ENCODE measurements around the gene ADPRH.

ADPRH gene

GRCh38 chr3:119585208-119585607 lies 5.9 kb downstream of the ADPRH start:
- no peak overlapping the region for H3K4me2 ChIP-seq (ENCODE audit: low read depth, low read length, poor library complexity, severe bottlenecking)
- no peak for TF ChIP-seq CTCF (conservative IDR thresholded peaks at IDR 0.05; ENCODE audit: low read length)
- no peak for TF ChIP-seq EZH2phosphoT487 (IDR thresholded peaks at IDR 0.05; ENCODE audit: borderline replicate concordance)
- H3K79me2 ChIP-seq (ENCODE audit: insufficient read depth, low read length) = no peaks in the 10 kb centered on the region
- H3K9me2 ChIP-seq (replicated peaks; ENCODE audit: low read depth, low read length) = no peaks in the 10 kb centered on the region
- peaks cover 3% of the 10 kb centered on the region for H3K27me3 ChIP-seq (ENCODE audit: insufficient read depth, low read length, poor library complexity, severe bottlenecking)
- H3K36me3 ChIP-seq (ENCODE audit: insufficient read depth, low read length) = no peaks in the 10 kb centered on the region
- H3F3A ChIP-seq (ENCODE audit: low read depth) = no peaks in the 10 kb centered on the region
- no peak overlapping the region for H3K9ac ChIP-seq (ENCODE audit: low read depth, low read length, poor library complexity, severe bottlenecking)
- no peaks in the 10 kb centered on the region for H3K4me1 ChIP-seq (ENCODE audit: insufficient read depth, low read length, poor library complexity, severe bottlenecking)
- H3K4me3 ChIP-seq (ENCODE audit: low read length, poor library complexity, severe bottlenecking) = no peak overlapping the region
- no peak overlapping the region for H2AFZ ChIP-seq (ENCODE audit: low read length)
- H3K9me3 ChIP-seq (ENCODE audit: insufficient read depth, low read depth, low read length) = no peaks in the 10 kb centered on the region
- H4K20me1 ChIP-seq (ENCODE audit: insufficient read depth, low read length, poor library complexity, severe bottlenecking) = no peaks in the 10 kb centered on the region

GRCh38 chr3:119585856-119586570 lies 6.7 kb downstream of the ADPRH start:
- Histone ChIP-seq H3K4me3 (ENCODE audit: low read length, poor library complexity, severe bottlenecking) (no peak overlapping the region), H3K79me2 (ENCODE audit: insufficient read depth, low read length) (no peaks in the 10 kb centered on the region), H3K9me2 (replicated peaks; ENCODE audit: low read depth, low read length) (no peaks in the 10 kb centered on the region), H3K9me3 (ENCODE audit: insufficient read depth, low read depth, low read length) (no peaks in the 10 kb centered on the region), H4K20me1 (ENCODE audit: insufficient read depth, low read length, poor library complexity, severe bottlenecking) (no peaks in the 10 kb centered on the region), H3K27me3 (ENCODE audit: insufficient read depth, low read length, poor library complexity, severe bottlenecking) (peaks cover 8% of the 10 kb centered on the region), H3K9ac (ENCODE audit: low read depth, low read length, poor library complexity, severe bottlenecking) (no peak overlapping the region), H2AFZ (ENCODE audit: low read length) (no peak overlapping the region), H3K4me2 (ENCODE audit: low read depth, low read length, poor library complexity, severe bottlenecking) (no peak overlapping the region), H3K4me1 (ENCODE audit: insufficient read depth, low read length, poor library complexity, severe bottlenecking) (no peaks in the 10 kb centered on the region), H3K36me3 (ENCODE audit: insufficient read depth, low read length) (no peaks in the 10 kb centered on the region), H3F3A (ENCODE audit: low read depth) (no peaks in the 10 kb centered on the region)
- no peak for TF ChIP-seq EZH2phosphoT487 (IDR thresholded peaks at IDR 0.05; ENCODE audit: borderline replicate concordance)
- no peak for TF ChIP-seq CTCF (conservative IDR thresholded peaks at IDR 0.05; ENCODE audit: low read length)

GRCh38 chr3:119586733-119587172 lies 7.5 kb downstream of the ADPRH start:
- Histone ChIP-seq H3K4me1 (ENCODE audit: insufficient read depth, low read length, poor library complexity, severe bottlenecking) (no peaks in the 10 kb centered on the region), H3K79me2 (ENCODE audit: insufficient read depth, low read length) (no peaks in the 10 kb centered on the region), H3K4me3 (ENCODE audit: low read length, poor library complexity, severe bottlenecking) (no peak overlapping the region), H3K27me3 (ENCODE audit: insufficient read depth, low read length, poor library complexity, severe bottlenecking) (peaks cover 8% of the 10 kb centered on the region), H3K9me3 (ENCODE audit: insufficient read depth, low read depth, low read length) (no peaks in the 10 kb centered on the region), H3K36me3 (ENCODE audit: insufficient read depth, low read length) (no peaks in the 10 kb centered on the region), H2AFZ (ENCODE audit: low read length) (no peak overlapping the region), H3K9me2 (replicated peaks; ENCODE audit: low read depth, low read length) (no peaks in the 10 kb centered on the region), H3K4me2 (ENCODE audit: low read depth, low read length, poor library complexity, severe bottlenecking) (no peak overlapping the region), H4K20me1 (ENCODE audit: insufficient read depth, low read length, poor library complexity, severe bottlenecking) (no peaks in the 10 kb centered on the region), H3F3A (ENCODE audit: low read depth) (no peaks in the 10 kb centered on the region), H3K9ac (ENCODE audit: low read depth, low read length, poor library complexity, severe bottlenecking) (no peak overlapping the region)
- no peak for TF ChIP-seq CTCF (conservative IDR thresholded peaks at IDR 0.05; ENCODE audit: low read length)
- no peak for TF ChIP-seq EZH2phosphoT487 (IDR thresholded peaks at IDR 0.05; ENCODE audit: borderline replicate concordance)

Measured in Loucy (cell line).